MCF 10A (cell line): ENCODE results near the gene CRADD. TPM values are rescaled to one million over a fixed set of nuclear protein-coding genes. Genes with fewer than 3 reads are reported as not detected.

Experiments
- BruUV-seq: library from RNA; stranded (reverse); fragments of 400-500 nt; replicated peaks from 2 replicates; lab custom pipeline; 2021; lab: Mats Ljungman, UMichigan
- CTCF ChIA-PET: fragments of 300-600 bp; sonication (Branson Sonifier 250); formaldehyde crosslinking; extraction: SDS; loops from one replicate; lab custom pipeline; 2021; ENCODE audit warnings: antibody characterized with exemption, inconsistent platforms; lab: Yijun Ruan, JAX
- POLR2A ChIA-PET: fragments of 300-600, 350-650 bp; sonication (Branson Sonifier 250); formaldehyde crosslinking; extraction: SDS; loops from one replicate; lab custom pipeline; 2020; ENCODE audit warnings: antibody characterized with exemption, inconsistent platforms; lab: Yijun Ruan, JAX
- DNase-seq: peaks from one replicate; pipeline ENCODE4 v3.0.0-alpha.2; 2018; ENCODE audit not compliant: unreplicated experiment
- H3K27ac Mint-ChIP-seq: one replicate; pipeline ENCODE4 v1.8.0; 2022; ENCODE audit warnings: mild to moderate bottlenecking, low read depth, mixed read lengths; ENCODE audit not compliant: unreplicated experiment
- H3K27me3 Mint-ChIP-seq: one replicate; pipeline ENCODE4 v1.8.0; 2022; ENCODE audit warnings: mixed read lengths; ENCODE audit not compliant: insufficient read depth, unreplicated experiment
- H3K36me3 Mint-ChIP-seq: one replicate; pipeline ENCODE4 v1.8.0; 2022; ENCODE audit warnings: mild to moderate bottlenecking, moderate library complexity, mixed read lengths; ENCODE audit not compliant: insufficient read depth, unreplicated experiment
- H3K4me1 Mint-ChIP-seq: one replicate; pipeline ENCODE4 v1.8.0; 2022; ENCODE audit warnings: mixed read lengths; ENCODE audit not compliant: insufficient read depth, unreplicated experiment
- H3K4me3 Mint-ChIP-seq: one replicate; pipeline ENCODE4 v1.8.0; 2022; ENCODE audit warnings: mild to moderate bottlenecking, moderate library complexity, mixed read lengths; ENCODE audit not compliant: unreplicated experiment
- H3K9me3 Mint-ChIP-seq: one replicate; pipeline ENCODE4 v1.8.0; 2022; ENCODE audit warnings: mixed read lengths; ENCODE audit not compliant: unreplicated experiment
- intact Hi-C: fragments of 100-400 bp; cut with micrococcal nuclease; formaldehyde crosslinking; loops from 2 replicates; pipeline ENCODE4 v1.14.1; 2022
- total RNA-seq: library from RNA; stranded (reverse); gene quantifications from 2 replicates; pipeline ENCODE4 v1.2.3, GENCODE V29; 2022
- TF ChIP-seq, protein P1 (sequence below): fragments of 200-600 bp; IDR thresholded peaks from one replicate; pipeline ENCODE4 v1.8.0; 2022; ENCODE audit warnings: antibody characterized with exemption, mild to moderate bottlenecking; ENCODE audit not compliant: unreplicated experiment

Gene CRADD
- total RNA-seq, 1 experiment from 2014 or later, result 15.4 TPM

DNA sequence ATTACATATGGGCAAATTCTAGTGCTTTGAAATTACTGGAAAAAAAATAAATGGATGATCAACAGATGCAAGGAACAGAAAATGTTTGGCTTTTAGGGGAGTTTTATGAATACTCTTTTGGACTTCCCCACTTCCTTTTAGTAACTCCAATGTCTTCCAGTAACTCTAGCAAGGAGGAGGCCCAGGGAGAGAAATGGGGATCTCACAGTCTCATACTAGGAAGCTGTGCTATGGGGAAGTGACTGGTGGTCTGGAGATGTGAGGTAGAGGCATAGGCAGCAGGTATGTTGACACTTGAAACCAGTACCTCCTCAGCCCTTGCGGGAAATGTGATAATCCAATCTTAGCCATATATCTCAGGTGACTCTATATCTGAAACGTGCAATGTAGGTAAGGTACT, 68.1 kb downstream of the CRADD start:
- intact Hi-C loops, result no loop called here
- H3K4me1 Mint-ChIP-seq, result peaks cover 29% of the 10 kb centered on the region
- no peak overlapping the region for H3K4me3 Mint-ChIP-seq
- ChIA-PET CTCF (no interaction called here), POLR2A (interaction anchor here (1.1 to 1.7 kb wide), 2 partner anchors 17 to 176 kb away, joined by 3 to 5 read pairs; no protein-coding TSS in a partner anchor)
- TF ChIP-seq, protein P1, sequence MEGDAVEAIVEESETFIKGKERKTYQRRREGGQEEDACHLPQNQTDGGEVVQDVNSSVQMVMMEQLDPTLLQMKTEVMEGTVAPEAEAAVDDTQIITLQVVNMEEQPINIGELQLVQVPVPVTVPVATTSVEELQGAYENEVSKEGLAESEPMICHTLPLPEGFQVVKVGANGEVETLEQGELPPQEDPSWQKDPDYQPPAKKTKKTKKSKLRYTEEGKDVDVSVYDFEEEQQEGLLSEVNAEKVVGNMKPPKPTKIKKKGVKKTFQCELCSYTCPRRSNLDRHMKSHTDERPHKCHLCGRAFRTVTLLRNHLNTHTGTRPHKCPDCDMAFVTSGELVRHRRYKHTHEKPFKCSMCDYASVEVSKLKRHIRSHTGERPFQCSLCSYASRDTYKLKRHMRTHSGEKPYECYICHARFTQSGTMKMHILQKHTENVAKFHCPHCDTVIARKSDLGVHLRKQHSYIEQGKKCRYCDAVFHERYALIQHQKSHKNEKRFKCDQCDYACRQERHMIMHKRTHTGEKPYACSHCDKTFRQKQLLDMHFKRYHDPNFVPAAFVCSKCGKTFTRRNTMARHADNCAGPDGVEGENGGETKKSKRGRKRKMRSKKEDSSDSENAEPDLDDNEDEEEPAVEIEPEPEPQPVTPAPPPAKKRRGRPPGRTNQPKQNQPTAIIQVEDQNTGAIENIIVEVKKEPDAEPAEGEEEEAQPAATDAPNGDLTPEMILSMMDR, result no peak
- no TSS peak for BruUV-seq
- no peaks in the 10 kb centered on the region for H3K9me3 Mint-ChIP-seq
- DNase-seq, result no peak
- H3K27me3 Mint-ChIP-seq, result no peaks in the 10 kb centered on the region
- no peak overlapping the region for H3K27ac Mint-ChIP-seq
- peaks cover 4% of the 10 kb centered on the region for H3K36me3 Mint-ChIP-seq

DNA sequence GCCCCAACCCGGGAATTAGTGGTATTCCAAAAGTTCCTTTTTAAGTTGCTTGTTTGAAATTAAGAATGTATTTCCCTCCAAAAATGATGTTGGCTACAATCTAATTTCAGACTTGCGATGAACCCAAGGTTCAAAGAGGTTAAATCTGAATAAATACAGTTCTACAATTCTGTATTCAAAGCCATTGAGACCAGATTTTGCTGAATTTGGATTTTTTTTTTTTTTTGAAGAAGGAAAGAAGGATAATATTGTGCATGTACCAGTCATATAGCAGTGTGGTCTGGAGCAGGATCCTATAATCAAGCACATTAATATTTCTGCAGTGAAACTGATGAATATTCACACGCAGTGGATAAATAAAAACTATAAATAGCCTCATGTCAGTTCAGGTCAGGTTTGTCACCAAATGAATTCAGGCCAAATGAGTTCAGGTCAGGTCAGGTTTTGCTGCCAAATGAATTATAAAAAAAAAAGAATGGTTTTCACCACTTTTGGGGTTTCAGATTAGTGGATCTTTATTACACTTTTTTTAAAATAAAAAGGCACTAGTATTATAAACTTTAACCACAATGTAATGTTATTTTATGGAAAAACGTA, 69.5 kb downstream of the CRADD start:
- peaks cover 24% of the 10 kb centered on the region for H3K4me1 Mint-ChIP-seq
- H3K36me3 Mint-ChIP-seq, result peaks cover 4% of the 10 kb centered on the region
- no peaks in the 10 kb centered on the region for H3K27me3 Mint-ChIP-seq
- POLR2A ChIA-PET, result interaction anchor here (0.7 to 1.7 kb wide), 2 partner anchors 15 to 20 kb away, joined by 3 to 5 read pairs; no protein-coding TSS in a partner anchor
- intact Hi-C loops, result no loop called here
- CTCF ChIA-PET, result interaction anchor here (2.2 kb wide), 1 partner anchor 355 kb away, joined by 9 read pairs; no protein-coding TSS in a partner anchor
- no peak for DNase-seq
- H3K9me3 Mint-ChIP-seq, result no peaks in the 10 kb centered on the region
- BruUV-seq, result no TSS peak
- TF ChIP-seq, protein P1, result no peak
- no peak overlapping the region for H3K4me3 Mint-ChIP-seq
- no peak overlapping the region for H3K27ac Mint-ChIP-seq

DNA sequence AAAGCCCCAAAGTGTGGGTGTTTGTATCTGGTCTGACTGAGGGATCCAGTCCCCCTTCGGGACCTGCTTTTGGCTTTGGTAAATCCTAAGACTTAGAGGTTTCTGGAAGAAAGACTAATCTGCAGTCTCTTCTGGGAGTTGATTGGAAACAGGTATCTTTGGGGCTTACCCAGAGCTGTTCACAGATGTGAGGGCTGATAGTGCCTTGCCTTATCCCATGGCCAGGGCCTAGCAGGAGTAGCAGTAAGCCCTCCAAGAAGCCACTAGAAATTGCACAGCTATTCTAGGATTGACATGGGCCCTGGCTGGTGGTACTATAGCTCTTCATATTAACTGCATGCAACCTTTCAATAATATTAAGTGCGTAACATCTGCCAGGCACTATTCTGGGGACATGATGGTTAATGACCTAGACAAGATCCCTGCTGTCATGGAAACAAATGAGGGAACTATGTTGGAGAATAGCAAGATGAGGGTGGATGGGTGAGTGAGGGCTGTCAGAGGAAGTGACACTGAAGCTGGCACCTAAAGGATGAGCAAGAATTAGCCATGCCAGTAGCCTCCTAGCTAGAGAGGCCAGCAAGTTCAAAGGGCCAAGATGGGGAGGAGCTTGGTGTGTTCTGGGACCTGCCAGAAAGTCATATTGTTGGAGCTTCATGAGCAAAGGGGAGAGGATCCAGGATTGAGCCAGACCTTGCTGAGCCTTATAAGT, 71.7 kb downstream of the CRADD start:
- intact Hi-C loops, result no loop called here
- Mint-ChIP-seq H3K9me3 (peaks cover 12% of the 10 kb centered on the region), H3K27me3 (no peaks in the 10 kb centered on the region), H3K4me1 (peaks cover 16% of the 10 kb centered on the region), H3K4me3 (no peak overlapping the region), H3K36me3 (peaks cover 4% of the 10 kb centered on the region), H3K27ac (no peak overlapping the region)
- ChIA-PET CTCF (interaction anchor here (0.9 to 2.2 kb wide), 4 partner anchors 13 to 354 kb away, joined by 3 to 9 read pairs (median 4); no protein-coding TSS in a partner anchor), POLR2A (interaction anchor here (0.5 to 1.5 kb wide), 5 partner anchors 10 to 326 kb away, joined by 3 to 5 read pairs (median 3); partner anchors contain the start of gene CRADD)
- no TSS peak for BruUV-seq
- no peak for DNase-seq
- TF ChIP-seq, protein P1, result no peak

DNA sequence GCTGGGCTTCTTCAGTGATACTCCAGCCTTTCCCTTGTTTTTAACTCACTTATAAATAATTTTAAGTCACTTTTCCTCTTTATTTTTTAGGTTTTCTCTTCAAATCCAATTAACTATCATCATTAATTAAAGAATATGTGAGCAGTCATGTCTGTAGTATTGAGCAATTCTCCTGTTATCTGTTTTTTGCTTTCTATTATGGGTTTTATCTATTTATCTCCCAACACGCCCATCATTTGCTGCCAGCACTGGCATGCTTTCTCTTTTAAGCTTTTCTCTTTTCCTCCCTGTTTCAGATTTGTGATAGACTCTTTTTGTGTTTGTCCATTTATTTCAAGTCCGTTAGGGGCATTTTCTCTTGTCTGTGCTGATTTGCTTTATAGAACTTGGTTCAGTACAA, 72.3 kb downstream of the CRADD start:
- Mint-ChIP-seq H3K36me3 (peaks cover 4% of the 10 kb centered on the region), H3K27ac (peak overlapping the region; percentile 5), H3K9me3 (peaks cover 16% of the 10 kb centered on the region), H3K4me1 (peaks cover 9% of the 10 kb centered on the region), H3K4me3 (no peak overlapping the region), H3K27me3 (no peaks in the 10 kb centered on the region)
- TF ChIP-seq, protein P1, result no peak
- BruUV-seq, result no TSS peak
- CTCF ChIA-PET, result interaction anchor here (0.9 to 1.2 kb wide), 3 partner anchors 12 to 54 kb away, joined by 3 to 5 read pairs (median 4); no protein-coding TSS in a partner anchor
- POLR2A ChIA-PET, result interaction anchor here (0.6 to 1.4 kb wide), 2 partner anchors 73 to 1603 kb away, joined by 3 to 4 read pairs; partner anchors contain the start of gene CRADD
- no peak for DNase-seq
- intact Hi-C loops, result no loop called here
